GM21717 (cell line): ENCODE measurements around the gene CCN5.
"Not testable (repeated sequence)": the region's sequence is repeated elsewhere in the genome, so short reads cannot be mapped to it uniquely, and the experiment has no call there.

Experiments
- ATAC-seq: cut with Tn5 transposase; IDR thresholded peaks from one replicate; pipeline ENCODE4 v1.9.1; 2021; ENCODE audit warnings: mild to moderate bottlenecking, moderate library complexity; ENCODE audit not compliant: unreplicated experiment

The CCN5 gene

DNA sequence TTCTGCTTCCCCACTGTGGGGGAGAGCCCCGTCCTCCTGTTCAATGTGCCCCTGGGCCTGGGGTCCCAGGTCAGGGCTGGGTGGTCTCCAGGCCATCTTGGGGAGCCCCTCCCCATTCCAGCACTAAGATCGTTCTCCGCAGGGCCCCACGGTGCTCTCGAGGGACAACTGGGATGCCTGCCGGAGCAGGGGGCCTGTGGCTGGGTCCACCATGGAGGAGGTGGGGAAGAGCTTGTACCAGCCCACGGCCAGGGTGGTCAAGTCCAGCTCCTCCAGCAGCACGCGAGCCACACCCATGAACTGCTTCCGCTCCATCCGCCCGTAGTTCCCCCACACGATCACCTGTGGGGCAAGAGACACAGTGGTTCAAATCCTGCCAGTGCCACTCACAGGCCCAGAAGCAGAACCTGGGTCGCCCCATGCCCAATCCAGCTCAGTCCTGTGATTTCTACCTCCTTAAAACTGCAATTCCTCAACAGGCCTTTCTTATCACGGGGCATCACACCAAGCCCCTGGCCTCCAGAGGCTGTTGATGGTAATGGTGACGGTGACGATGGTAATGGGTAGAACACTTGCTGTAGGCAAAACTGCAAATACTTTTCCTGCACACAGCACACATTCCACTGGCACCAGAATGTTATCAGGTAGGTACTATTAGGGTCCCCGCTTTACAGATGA lies 41.0 kb downstream of the CCN5 start:
- no peak for ATAC-seq

- no peak for ATAC-seq
Measured at GRCh38 chr20:44756956-44757355, 41.8 kb downstream of the CCN5 start.

GRCh38 chr20:44758247-44759101 lies 43.3 kb downstream of the CCN5 start:
- ATAC-seq, result no peak

- ATAC-seq, result no peak
Measured at GRCh38 chr20:44759595-44759994, 44.4 kb downstream of the CCN5 start.

- no peak for ATAC-seq
Measured at GRCh38 chr20:44761423-44761822, 46.3 kb downstream of the CCN5 start.

GRCh38 chr20:44762466-44763140 lies 47.4 kb downstream of the CCN5 start:
- no peak for ATAC-seq

GRCh38 chr20:44763798-44764197 lies 48.6 kb downstream of the CCN5 start:
- not testable (repeated sequence) for ATAC-seq

DNA sequence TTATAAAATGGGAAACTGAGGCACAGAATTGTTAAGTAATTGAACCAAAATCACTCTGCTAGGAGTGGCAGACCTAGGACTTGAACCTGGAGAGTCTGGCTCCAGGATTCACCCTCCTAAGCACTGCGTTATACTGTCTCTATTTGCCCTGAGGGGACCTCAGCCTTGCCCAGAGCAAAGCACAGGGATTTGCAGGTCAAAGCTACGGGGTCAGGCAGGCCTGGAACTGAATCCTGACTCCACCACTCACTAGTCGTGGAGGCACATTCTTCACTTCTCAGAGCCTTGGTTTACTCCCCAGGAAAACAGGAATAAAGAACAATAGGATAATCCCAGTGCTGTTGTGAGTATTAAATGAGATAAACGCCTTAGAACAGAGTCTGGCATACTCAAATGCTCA lies 49.9 kb downstream of the CCN5 start:
- no peak for ATAC-seq

DNA sequence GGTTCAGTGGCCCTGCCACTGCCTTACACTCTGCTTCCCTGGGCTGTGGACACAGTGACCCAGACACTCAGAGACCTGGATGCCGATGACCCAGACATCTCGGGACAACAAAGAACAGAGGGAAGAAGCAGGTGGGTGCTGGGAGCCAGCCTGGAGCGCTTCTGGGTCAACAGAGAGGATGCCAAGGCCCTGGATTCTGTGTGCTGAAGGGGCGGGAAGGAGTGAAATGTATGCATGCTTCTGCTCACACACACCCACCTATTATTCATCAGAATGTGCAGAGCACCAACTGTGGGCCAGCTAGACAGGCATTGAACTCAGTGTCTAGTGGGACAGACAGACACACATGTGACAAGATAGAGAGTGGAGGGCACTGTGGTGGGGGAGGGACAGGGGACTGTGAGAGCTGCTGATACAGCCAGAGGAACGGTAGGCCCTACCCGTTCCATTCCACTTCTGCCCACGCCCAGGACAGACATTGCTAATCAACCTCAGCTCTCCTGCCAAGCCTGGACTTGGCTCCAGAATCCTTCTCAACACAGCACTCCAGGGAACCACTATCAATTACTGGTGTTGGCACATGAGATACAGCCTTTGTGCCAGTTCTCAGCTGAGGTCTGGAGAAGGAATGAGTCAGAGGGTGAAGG lies 50.7 kb downstream of the CCN5 start:
- ATAC-seq, result no peak

DNA sequence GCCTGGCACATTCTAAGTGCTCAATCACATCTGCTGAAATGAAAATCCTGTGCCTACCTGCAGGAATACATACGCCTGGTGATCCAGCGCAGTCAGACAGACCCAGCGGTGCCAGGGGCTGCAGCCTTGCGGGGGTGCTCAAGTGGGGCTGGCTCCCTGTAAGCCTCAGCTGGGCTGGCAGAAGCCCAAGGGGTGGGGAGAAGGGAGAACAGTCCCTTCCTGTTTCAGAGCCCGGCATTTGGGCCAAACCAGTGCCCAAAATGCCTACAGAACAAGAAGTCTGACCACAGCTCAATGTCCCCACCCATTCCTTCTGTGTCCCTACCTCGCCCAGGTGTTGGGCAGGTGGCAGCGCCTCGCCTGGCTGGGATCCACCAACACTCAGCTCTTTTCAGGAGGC lies 53.1 kb downstream of the CCN5 start:
- no peak for ATAC-seq

DNA sequence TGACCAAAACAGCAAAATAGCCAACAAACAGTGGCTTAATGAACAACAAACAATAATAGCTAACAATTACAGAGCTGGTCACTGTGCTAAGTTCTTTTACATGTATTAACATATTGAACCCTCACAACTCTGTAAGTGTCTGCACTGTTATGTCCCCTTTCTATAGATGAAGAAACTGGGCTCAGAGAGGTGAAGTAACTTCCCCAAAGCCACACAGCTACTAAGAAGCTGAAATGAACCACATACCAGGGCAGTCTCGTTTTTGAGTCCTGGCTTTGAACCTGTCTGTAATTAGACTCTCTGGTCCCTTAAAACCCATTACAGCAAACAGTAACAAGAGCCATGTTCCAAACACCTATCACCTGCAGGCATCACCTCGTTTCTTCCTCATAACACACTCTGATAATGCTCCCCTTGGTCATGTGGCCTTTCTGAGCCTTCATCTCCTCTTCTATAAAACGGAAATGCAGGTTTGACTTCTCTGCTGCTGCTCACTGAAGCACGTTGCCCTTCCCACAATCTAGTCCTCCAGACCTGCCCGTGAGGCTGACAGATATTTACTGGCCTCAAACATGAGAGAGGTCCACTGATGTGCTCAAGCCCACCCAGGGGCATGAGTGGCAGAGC lies 53.8 kb downstream of the CCN5 start:
- no peak for ATAC-seq

- no peak for ATAC-seq
Measured at GRCh38 chr20:44769481-44769863, 54.3 kb downstream of the CCN5 start.

DNA sequence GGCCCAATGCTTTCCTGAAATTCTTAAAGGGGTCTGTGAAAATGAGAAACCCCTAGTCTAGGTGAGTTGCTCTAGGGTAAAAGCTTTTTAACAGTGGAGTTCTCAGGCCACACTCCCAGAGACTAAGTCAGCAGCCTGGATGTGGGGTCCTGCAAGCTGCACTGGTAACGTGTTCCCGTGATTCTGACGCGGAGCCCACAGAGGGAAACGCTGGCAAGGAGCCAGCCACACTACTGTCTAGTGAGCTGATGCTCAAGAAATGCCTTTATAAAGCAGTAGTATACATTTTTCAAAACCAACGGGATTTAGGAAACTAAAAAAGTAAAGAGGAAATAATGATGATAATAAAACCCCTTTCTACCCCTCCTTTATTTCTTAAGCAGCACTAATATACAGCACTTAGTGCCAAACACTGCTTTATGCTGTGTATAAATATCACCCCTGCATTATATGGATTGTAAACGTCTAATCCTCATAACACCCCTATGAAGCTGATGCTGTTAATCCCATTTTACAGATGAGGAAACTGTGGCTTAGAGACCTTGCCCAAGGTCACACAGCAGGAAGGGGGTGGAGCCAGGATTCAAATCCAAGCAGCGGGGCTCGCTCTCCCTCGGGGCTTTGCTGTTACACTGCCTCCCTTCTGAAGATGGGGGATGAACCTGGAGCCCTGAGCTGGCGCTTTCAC lies 55.5 kb downstream of the CCN5 start:
- ATAC-seq, result no peak

DNA sequence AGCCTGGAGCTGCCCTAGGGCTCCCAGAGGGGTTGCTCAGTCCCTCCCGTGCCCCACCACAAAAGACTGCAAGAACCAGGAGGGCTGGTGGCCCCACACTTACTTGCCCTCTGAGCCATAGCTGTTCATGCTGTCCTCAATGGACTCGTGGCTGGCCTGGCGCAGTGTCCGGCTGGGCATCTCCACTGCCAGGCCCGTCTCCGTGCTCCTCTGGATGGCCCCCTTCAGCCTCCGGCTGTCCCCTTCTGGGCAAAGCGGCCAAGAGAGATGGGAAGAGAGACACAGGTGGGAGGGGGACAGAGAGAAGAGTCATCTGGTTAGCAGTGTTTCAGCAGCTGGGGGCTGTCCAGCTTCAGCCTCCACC lies 56.0 kb downstream of the CCN5 start:
- no peak for ATAC-seq

DNA sequence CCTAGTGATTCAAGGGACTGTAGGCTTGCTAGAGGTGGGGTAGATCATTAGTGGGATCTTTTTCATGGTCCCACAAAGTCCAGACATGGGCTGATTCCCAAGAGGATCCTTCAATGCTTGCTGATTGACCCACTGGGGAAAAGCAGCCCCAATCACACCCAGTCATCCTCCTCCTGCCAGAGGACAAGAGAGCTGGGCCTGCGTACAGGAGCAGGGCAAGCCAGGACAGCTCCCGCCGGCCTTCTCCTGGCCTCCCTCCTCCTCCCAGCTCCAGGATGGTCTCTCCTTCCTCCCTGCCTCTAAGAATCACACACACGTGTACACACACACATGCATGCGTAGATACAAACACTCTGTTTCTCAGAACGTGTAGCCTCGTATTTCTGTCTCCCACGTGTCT lies 57.5 kb downstream of the CCN5 start:
- ATAC-seq, result no peak

DNA sequence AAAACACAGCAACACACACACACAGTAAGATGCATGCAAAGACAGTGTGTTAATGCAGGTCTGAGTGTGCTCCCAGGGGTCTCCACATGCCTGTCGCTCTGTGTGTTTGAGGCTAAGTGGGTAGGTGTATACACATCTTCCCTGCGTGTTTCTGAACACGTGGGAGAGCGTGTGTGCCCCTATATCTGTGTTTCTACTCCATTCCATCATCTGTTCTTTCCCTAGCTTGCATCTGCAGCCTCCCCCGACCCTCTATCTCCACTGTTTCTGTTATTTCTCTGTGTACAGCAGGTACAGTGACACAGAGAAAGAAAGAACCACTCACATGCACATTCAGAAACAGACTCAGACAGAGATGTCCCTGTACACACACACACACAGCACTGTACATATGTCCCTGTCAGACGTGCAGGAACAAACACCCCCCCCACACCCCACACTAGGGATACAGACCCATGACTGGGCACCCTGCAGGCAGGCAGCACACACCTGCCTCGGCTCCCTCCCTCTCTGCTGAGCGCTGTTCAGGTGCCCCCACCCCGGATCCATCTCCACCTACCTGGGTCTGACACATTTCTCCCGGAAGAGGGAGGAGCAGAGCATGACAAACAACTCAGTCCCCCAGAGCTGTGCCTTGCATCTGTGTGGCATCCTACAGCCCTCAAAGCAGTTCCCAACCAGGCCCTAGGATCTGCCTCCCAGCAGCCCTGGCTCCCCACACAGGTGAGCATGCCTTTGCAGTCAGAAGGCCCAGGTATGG lies 58.1 kb downstream of the CCN5 start:
- ATAC-seq, result no peak

DNA sequence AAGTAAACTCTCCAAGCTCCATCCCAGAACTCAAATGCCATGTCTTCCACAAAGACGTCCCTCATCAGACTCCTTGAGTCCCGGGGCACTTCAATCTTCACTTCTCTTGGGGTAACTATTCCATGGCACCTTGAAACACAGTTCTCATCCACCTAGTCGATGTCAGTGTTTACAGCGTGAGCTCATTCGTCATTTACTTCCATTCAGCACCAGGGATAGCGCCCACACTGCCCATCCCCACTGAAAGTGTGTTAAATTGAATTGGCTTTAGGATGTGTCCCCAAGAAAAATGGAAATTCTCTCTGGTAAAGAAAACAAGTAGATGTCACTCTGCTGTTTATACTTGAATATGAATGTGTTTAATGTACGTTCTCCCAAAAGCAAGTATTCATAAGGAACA lies 61.8 kb downstream of the CCN5 start:
- ATAC-seq, result no peak
